Calu3 (cell line): Measurements from ENCODE around the gene KBTBD3. TPM values are rescaled to one million over a fixed set of nuclear protein-coding genes. Genes with fewer than 3 reads are reported as not detected.

Experiments used
- BruUV-seq: library from RNA; stranded (reverse); fragments of 400-500 nt; replicated peaks from 2 replicates; lab custom pipeline; 2021; lab: Mats Ljungman, UMichigan
- CTCF ChIA-PET: fragments of 300-600 bp; sonication (Branson Sonifier 250); formaldehyde crosslinking; loops from one replicate; lab custom pipeline; 2022; ENCODE audit warnings: antibody characterized with exemption; lab: Charles Lee
- DNase-seq: peaks from one replicate; pipeline ENCODE4 v3.0.0; 2022
- H3K27ac Mint-ChIP-seq: one replicate; pipeline ENCODE4 v1.8.0; 2022; ENCODE audit warnings: mixed read lengths; ENCODE audit not compliant: unreplicated experiment
- H3K27me3 Mint-ChIP-seq: one replicate; pipeline ENCODE4 v1.8.0; 2022; ENCODE audit warnings: mixed read lengths; ENCODE audit not compliant: unreplicated experiment
- H3K36me3 Mint-ChIP-seq: one replicate; pipeline ENCODE4 v1.8.0; 2022; ENCODE audit warnings: mild to moderate bottlenecking, moderate library complexity, mixed read lengths; ENCODE audit not compliant: insufficient read depth, unreplicated experiment
- H3K4me1 Mint-ChIP-seq: one replicate; pipeline ENCODE4 v1.8.0; 2022; ENCODE audit warnings: mild to moderate bottlenecking, low read depth, mixed read lengths; ENCODE audit not compliant: unreplicated experiment
- H3K4me3 Mint-ChIP-seq: one replicate; pipeline ENCODE4 v1.8.0; 2022; ENCODE audit warnings: mild to moderate bottlenecking, low read depth, moderate library complexity, mixed read lengths; ENCODE audit not compliant: unreplicated experiment
- H3K9me3 Mint-ChIP-seq: one replicate; pipeline ENCODE4 v1.8.0; 2022; ENCODE audit warnings: low read depth, mixed read lengths; ENCODE audit not compliant: unreplicated experiment
- CTCF ChIP-seq: fragments of 200-600 bp; IDR thresholded peaks from one replicate; pipeline ENCODE4 v1.8.0; 2022; ENCODE audit warnings: antibody characterized with exemption; ENCODE audit not compliant: unreplicated experiment
- intact Hi-C: fragments of 100-400 bp; cut with micrococcal nuclease; formaldehyde crosslinking; loops from one replicate; pipeline ENCODE4 v1.10.0; 2022; ENCODE audit not compliant: unreplicated experiment
- total RNA-seq: library from RNA; stranded (reverse); gene quantifications from 2 replicates; pipeline ENCODE4 v1.2.3, GENCODE V29; 2022

The KBTBD3 gene
- total RNA-seq, 1 experiment from 2014 or later: 5.0 TPM

- no peaks in the 10 kb centered on the region for H3K27me3 Mint-ChIP-seq
- H3K27ac Mint-ChIP-seq: no peak overlapping the region
- no peaks in the 10 kb centered on the region for H3K36me3 Mint-ChIP-seq
- TF ChIP-seq CTCF: no peak
- H3K9me3 Mint-ChIP-seq: no peaks in the 10 kb centered on the region
- intact Hi-C loops: loop anchor here (10.0 kb wide), 1 partner anchor 136 kb away; no protein-coding TSS in a partner anchor
- H3K4me1 Mint-ChIP-seq: peaks cover 5% of the 10 kb centered on the region
- H3K4me3 Mint-ChIP-seq: no peak overlapping the region
- CTCF ChIA-PET: no interaction called here
- DNase-seq: no peak
- BruUV-seq: no TSS peak
Observed at GRCh38 chr11:106070606-106071005, 6.5 kb downstream of the KBTBD3 start.

- H3K9me3 Mint-ChIP-seq: no peaks in the 10 kb centered on the region
- no peak overlapping the region for H3K4me3 Mint-ChIP-seq
- BruUV-seq: no TSS peak
- TF ChIP-seq CTCF: no peak
- intact Hi-C loops: no loop called here
- H3K27me3 Mint-ChIP-seq: no peaks in the 10 kb centered on the region
- no peaks in the 10 kb centered on the region for H3K36me3 Mint-ChIP-seq
- H3K4me1 Mint-ChIP-seq: no peaks in the 10 kb centered on the region
- H3K27ac Mint-ChIP-seq: no peak overlapping the region
- no peak for DNase-seq
- CTCF ChIA-PET: interaction anchor here (1.0 kb wide), 1 partner anchor 13 kb away, joined by 3 read pairs; no protein-coding TSS in a partner anchor
Observed at GRCh38 chr11:106063009-106063408, 14.1 kb downstream of the KBTBD3 start.

- Mint-ChIP-seq H3K4me1 (no peaks in the 10 kb centered on the region), H3K27ac (no peak overlapping the region), H3K27me3 (no peaks in the 10 kb centered on the region), H3K9me3 (no peaks in the 10 kb centered on the region), H3K36me3 (no peaks in the 10 kb centered on the region), H3K4me3 (no peak overlapping the region)
- DNase-seq: no peak
- intact Hi-C loops: no loop called here
- CTCF ChIA-PET: no interaction called here
- no peak for TF ChIP-seq CTCF
- BruUV-seq: no TSS peak
Observed at GRCh38 chr11:106061954-106062949, 14.9 kb downstream of the KBTBD3 start.

GRCh38 chr11:106061249-106061784 is 15.8 kb downstream of the KBTBD3 start:
- BruUV-seq: no TSS peak
- Mint-ChIP-seq H3K27me3 (no peaks in the 10 kb centered on the region), H3K9me3 (no peaks in the 10 kb centered on the region), H3K27ac (no peak overlapping the region), H3K4me3 (no peak overlapping the region), H3K4me1 (no peaks in the 10 kb centered on the region), H3K36me3 (no peaks in the 10 kb centered on the region)
- no peak for DNase-seq
- intact Hi-C loops: no loop called here
- CTCF ChIA-PET: no interaction called here
- TF ChIP-seq CTCF: no peak
